MM.1S (cell line): ENCODE measurements around the gene ELAVL3.

Experiments
- DNase-seq: peaks from one replicate; pipeline ENCODE4 v3.0.0-alpha.2; 2015
- H2AFZ ChIP-seq: fragments of 300-600 bp; sonication (generic); 2 replicates; pipeline ENCODE4 v1.6.0; 2016; ENCODE audit warnings: antibody characterized with exemption, low read length
- H3F3A ChIP-seq: fragments of 300-600 bp; sonication (generic); 2 replicates; pipeline ENCODE4 v1.6.1; 2016; ENCODE audit warnings: mild to moderate bottlenecking, antibody characterized with exemption, low read length, moderate library complexity, mixed read lengths; ENCODE audit not compliant: insufficient read depth
- H3K27ac ChIP-seq: fragments of 300-600 bp; sonication (generic); 2 replicates; pipeline ENCODE4 v1.5.1; 2016; ENCODE audit warnings: mild to moderate bottlenecking, low read length
- H3K27me3 ChIP-seq: fragments of 300-600 bp; sonication (generic); replicated peaks from 2 replicates; pipeline ENCODE4 v1.6.0; 2016; ENCODE audit warnings: low read length; ENCODE audit not compliant: insufficient read depth
- H3K36me3 ChIP-seq: fragments of 300-600 bp; sonication (generic); replicated peaks from 2 replicates; pipeline ENCODE4 v1.6.1; 2016; ENCODE audit warnings: mild to moderate bottlenecking, low read length, mixed read lengths; ENCODE audit not compliant: insufficient read depth
- H3K4me1 ChIP-seq: fragments of 300-600 bp; sonication (generic); 2 replicates; pipeline ENCODE4 v1.6.1; 2016; ENCODE audit warnings: low read length, mixed read lengths
- H3K4me2 ChIP-seq: fragments of 300-600 bp; sonication (generic); 2 replicates; pipeline ENCODE4 v1.6.0; 2016; ENCODE audit warnings: low read depth, low read length
- H3K4me3 ChIP-seq: fragments of 300-600 bp; sonication (generic); 2 replicates; pipeline ENCODE4 v1.5.1; 2016; ENCODE audit warnings: low read length, mixed read lengths
- H3K79me2 ChIP-seq: fragments of 300-600 bp; sonication (generic); 2 replicates; pipeline ENCODE4 v1.6.1; 2016; ENCODE audit warnings: mixed run types, low read length, mixed read lengths
- H3K9ac ChIP-seq: fragments of 300-600 bp; sonication (generic); 2 replicates; pipeline ENCODE4 v1.6.1; 2016; ENCODE audit warnings: low read length, mixed read lengths
- H3K9me2 ChIP-seq: fragments of 300-600 bp; sonication (generic); replicated peaks from 2 replicates; pipeline ENCODE4 v1.6.1; 2016; ENCODE audit warnings: mild to moderate bottlenecking, low read length, mixed read lengths; ENCODE audit not compliant: insufficient read depth
- H3K9me3 ChIP-seq: fragments of 300-600 bp; sonication (generic); replicated peaks from 2 replicates; pipeline ENCODE4 v1.6.1; 2016; ENCODE audit warnings: mild to moderate bottlenecking, low read length, mixed read lengths; ENCODE audit not compliant: insufficient read depth
- H4K20me1 ChIP-seq: fragments of 300-600 bp; sonication (generic); 2 replicates; pipeline ENCODE4 v1.6.1; 2016; ENCODE audit warnings: mild to moderate bottlenecking, low read length, moderate library complexity, mixed read lengths; ENCODE audit not compliant: insufficient read depth
- CTCF ChIP-seq: fragments of 300-600 bp; sonication (generic); IDR thresholded peaks from 2 replicates; pipeline ENCODE4 v1.5.1; 2016; ENCODE audit warnings: antibody characterized with exemption, low read length, mixed read lengths
- EZH2 ChIP-seq: fragments of 300-600 bp; sonication (generic); optimal IDR thresholded peaks from 2 replicates; pipeline ENCODE3; 2017; ENCODE audit warnings: low read depth, mild to moderate bottlenecking, antibody characterized with exemption, low read length, mixed read lengths
- EZH2phosphoT487 ChIP-seq: fragments of 300-600 bp; sonication (generic); IDR thresholded peaks from 2 replicates; pipeline ENCODE4 v1.6.1; 2018; ENCODE audit warnings: antibody characterized with exemption, low read length

Gene ELAVL3

DNA sequence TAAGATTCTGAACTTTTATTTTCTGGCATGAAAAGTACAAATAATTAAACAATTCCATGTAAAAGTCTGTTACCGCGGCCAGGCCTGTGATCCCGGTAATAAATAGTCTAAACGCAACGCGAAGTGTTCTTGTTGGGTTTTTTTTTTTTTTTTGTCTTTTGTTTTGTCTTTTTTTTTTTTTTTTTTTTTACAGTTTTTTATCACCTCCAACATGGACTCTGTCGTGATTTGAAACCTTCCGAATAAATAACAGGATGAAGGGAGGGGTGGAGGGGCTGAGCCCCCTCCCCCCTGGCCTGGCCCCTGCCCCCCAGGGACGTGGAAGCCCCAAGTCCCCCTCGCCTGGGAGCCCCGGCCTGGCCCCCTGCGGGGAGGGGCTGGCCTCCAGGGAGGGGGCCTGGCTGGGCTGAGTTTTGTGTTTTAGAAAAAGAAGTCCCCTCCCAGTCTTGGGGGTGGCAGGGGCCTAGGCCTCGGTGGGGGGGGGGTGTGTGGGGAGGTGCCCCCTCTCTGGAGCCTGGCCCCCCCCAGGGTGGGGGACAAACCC lies 29.4 kb downstream of the ELAVL3 start:
- peaks cover 4% of the 10 kb centered on the region; the same call in 1 of the 2 replicates for H3K27me3 ChIP-seq
- H3K9ac ChIP-seq = no peak overlapping the region
- DNase-seq = no peak
- H3K79me2 ChIP-seq = no peaks in the 10 kb centered on the region
- H4K20me1 ChIP-seq = no peaks in the 10 kb centered on the region
- H3K27ac ChIP-seq = no peak overlapping the region
- no peaks in the 10 kb centered on the region for H3K4me1 ChIP-seq
- H3K4me3 ChIP-seq = no peak overlapping the region
- no peaks in the 10 kb centered on the region for H3K9me2 ChIP-seq
- no peak overlapping the region for H3K4me2 ChIP-seq
- H3F3A ChIP-seq = no peaks in the 10 kb centered on the region
- H3K36me3 ChIP-seq = no peaks in the 10 kb centered on the region
- H2AFZ ChIP-seq = no peak overlapping the region
- H3K9me3 ChIP-seq = no peaks in the 10 kb centered on the region
- no peak for TF ChIP-seq CTCF
- TF ChIP-seq EZH2 = no peak
- no peak for TF ChIP-seq EZH2phosphoT487

DNA sequence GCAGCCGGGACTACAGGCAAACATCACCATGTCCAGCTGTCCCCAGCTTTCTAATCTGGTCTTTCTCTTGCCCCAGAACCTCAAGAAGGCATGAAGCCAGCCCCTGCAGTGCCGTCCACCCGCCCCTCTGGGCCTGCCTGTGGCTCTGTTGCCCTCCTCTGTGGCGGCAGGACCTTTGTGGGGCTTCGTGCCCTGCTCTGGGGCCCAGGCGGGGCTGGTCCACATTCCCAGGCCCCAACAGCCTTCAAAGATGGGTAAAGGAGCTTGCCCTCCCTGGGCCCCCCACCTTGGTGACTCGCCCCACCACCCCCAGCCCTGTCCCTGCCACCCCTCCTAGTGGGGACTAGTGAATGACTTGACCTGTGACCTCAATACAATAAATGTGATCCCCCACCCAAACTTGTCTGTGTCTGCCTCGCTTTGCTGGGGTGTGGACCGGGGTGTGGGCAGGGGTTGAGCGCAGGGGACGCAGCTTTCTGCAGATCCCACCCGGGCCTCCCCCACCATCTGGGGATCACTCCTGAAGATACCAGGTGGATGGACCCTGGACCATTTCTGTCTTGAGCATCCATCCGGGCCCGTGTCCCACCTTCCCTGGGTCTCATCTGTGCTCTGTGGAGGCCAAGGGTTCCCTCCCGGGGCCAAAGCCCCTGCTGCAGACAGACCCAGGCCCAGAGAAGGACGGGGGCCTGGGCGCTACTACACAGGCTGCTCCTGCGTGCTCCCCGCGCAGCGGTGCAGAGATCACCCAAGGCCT lies 30.1 kb downstream of the ELAVL3 start:
- no peaks in the 10 kb centered on the region for H3K4me1 ChIP-seq
- H3K4me3 ChIP-seq = no peak overlapping the region
- H3K79me2 ChIP-seq = no peaks in the 10 kb centered on the region
- H3F3A ChIP-seq = no peaks in the 10 kb centered on the region
- H3K9me3 ChIP-seq = no peaks in the 10 kb centered on the region
- no peak for DNase-seq
- no peaks in the 10 kb centered on the region for H4K20me1 ChIP-seq
- no peak overlapping the region for H3K27ac ChIP-seq
- H3K36me3 ChIP-seq = no peaks in the 10 kb centered on the region
- H3K9ac ChIP-seq = no peak overlapping the region
- no peak overlapping the region for H2AFZ ChIP-seq
- H3K9me2 ChIP-seq = no peaks in the 10 kb centered on the region
- peaks cover 2% of the 10 kb centered on the region; the same call in 1 of the 2 replicates for H3K27me3 ChIP-seq
- H3K4me2 ChIP-seq = no peak overlapping the region
- TF ChIP-seq CTCF (no peak), EZH2 (no peak)

- no peaks in the 10 kb centered on the region for H3K36me3 ChIP-seq
- no peak overlapping the region for H3K27ac ChIP-seq
- H3K4me1 ChIP-seq = no peaks in the 10 kb centered on the region
- no peak for DNase-seq
- H3K9me2 ChIP-seq = no peaks in the 10 kb centered on the region
- H3K9me3 ChIP-seq = no peaks in the 10 kb centered on the region
- H3K9ac ChIP-seq = no peak overlapping the region
- H3K79me2 ChIP-seq = no peaks in the 10 kb centered on the region
- H2AFZ ChIP-seq = no peak overlapping the region
- no peaks in the 10 kb centered on the region for H3F3A ChIP-seq
- no peaks in the 10 kb centered on the region for H4K20me1 ChIP-seq
- no peak overlapping the region for H3K4me2 ChIP-seq
- no peaks in the 10 kb centered on the region; the same call in 1 of the 2 replicates for H3K27me3 ChIP-seq
- no peak for TF ChIP-seq EZH2
- TF ChIP-seq EZH2phosphoT487 = no peak
- TF ChIP-seq CTCF = no peak
- H3K4me3 ChIP-seq = no peak overlapping the region
Observed at GRCh38 chr19:11448923-11449554, 31.8 kb downstream of the ELAVL3 start.
